Natural killer cell (primary cell): ENCODE data around the gene AICDA. TPM values are rescaled to one million over a fixed set of nuclear protein-coding genes. Genes with fewer than 3 reads are reported as not detected.
"Not testable (repeated sequence)": the region's sequence is repeated elsewhere in the genome, so short reads cannot be mapped to it uniquely, and the experiment has no call there.

Experiments
- ATAC-seq, 3 donors: fragments of 150-1000 bp in 2 of 3; fragments of 200-7000 bp in 1 of 3; cut with Tn5 transposase; 1 replicate in 1 of 3; 2 replicates in 2 of 3; pipeline ENCODE4 v1.10.0; 2021; ENCODE audit warnings: mild to moderate bottlenecking in 2 of 3, moderate library complexity in 2 of 3
- DNase-seq, 2 donors: peaks; one replicate each; pipeline versions ENCODE4 v3.0.0 to v3.0.0-alpha.2; 2013 to 2021; ENCODE audit warnings: mixed read lengths in 1 of 2
- H3K27ac ChIP-seq: one replicate; pipeline ENCODE4 v1.5.1; 2013; ENCODE audit warnings: mild to moderate bottlenecking, low read length
- H3K27me3 ChIP-seq: one replicate; pipeline ENCODE4 v1.6.1; 2013; ENCODE audit warnings: low read length; ENCODE audit not compliant: control insufficient read depth, insufficient read depth
- H3K36me3 ChIP-seq: one replicate; pipeline ENCODE4 v1.6.1; 2013; ENCODE audit warnings: low read length; ENCODE audit not compliant: control insufficient read depth, insufficient read depth
- H3K4me1 ChIP-seq: one replicate; pipeline ENCODE4 v1.6.1; 2013; ENCODE audit warnings: low read length; ENCODE audit not compliant: control insufficient read depth, insufficient read depth
- H3K4me3 ChIP-seq: one replicate; pipeline ENCODE4 v1.5.1; 2013; ENCODE audit warnings: low read length
- H3K9me3 ChIP-seq: one replicate; pipeline ENCODE4 v1.6.1; 2013; ENCODE audit warnings: low read length; ENCODE audit not compliant: control insufficient read depth, insufficient read depth
- H3K27ac Mint-ChIP-seq, 2 donors: one replicate each; pipeline ENCODE4 v1.8.0; 2022; ENCODE audit warnings: mild to moderate bottlenecking in 2 of 2, mixed read lengths in 2 of 2, moderate library complexity in 1 of 2
- H3K27me3 Mint-ChIP-seq, 2 donors: one replicate each; pipeline ENCODE4 v1.8.0; 2022; ENCODE audit warnings: low read depth in 2 of 2, mixed read lengths in 2 of 2
- H3K36me3 Mint-ChIP-seq: one replicate; pipeline ENCODE4 v1.8.0; 2022; ENCODE audit warnings: mixed read lengths
- H3K4me1 Mint-ChIP-seq, 2 donors: one replicate each; pipeline ENCODE4 v1.8.0; 2022; ENCODE audit warnings: mixed read lengths in 2 of 2
- H3K4me3 Mint-ChIP-seq: one replicate; pipeline ENCODE4 v1.8.0; 2022; ENCODE audit warnings: mild to moderate bottlenecking, moderate library complexity, mixed read lengths
- H3K9me3 Mint-ChIP-seq, 2 donors: one replicate each; pipeline ENCODE4 v1.8.0; 2022; ENCODE audit warnings: mixed read lengths in 2 of 2
- WGBS: methylation state at CpG from one replicate; pipeline ENCODE4 v1.1.7; 2013; ENCODE audit warnings: missing lambda C conversion rate; ENCODE audit not compliant: insufficient coverage; 5-methylcytosine and 5-hydroxymethylcytosine counted together
- intact Hi-C: fragments of 100-400 bp; cut with micrococcal nuclease; formaldehyde crosslinking; loops from one replicate; pipeline ENCODE4 v1.14.2; 2022
- total RNA-seq, 4 donors: library from RNA; stranded (reverse); fragments of 120-200 nt in 1 of 4; gene quantifications; one replicate each; pipeline versions ENCODE4 v1.2.3 to v1.2.4, GENCODE V29; 2013 to 2022
- TF ChIP-seq, protein P1 (sequence below): fragments of 200-600 bp; IDR thresholded peaks from one replicate; pipeline ENCODE4 v1.8.0; 2022; ENCODE audit warnings: antibody characterized with exemption

AICDA gene
- total RNA-seq, 3 donors from 2014 or later (not counting 1 experiment from before 2014, with no cell fraction given) = not detected

- no peak for ATAC-seq
- Histone ChIP-seq H3K27me3 (no peaks in the 10 kb centered on the region), H3K4me3 (no peak overlapping the region), H3K9me3 (no peaks in the 10 kb centered on the region), H3K4me1 (no peaks in the 10 kb centered on the region), H3K36me3 (no peaks in the 10 kb centered on the region), H3K27ac (no peak overlapping the region)
- peaks cover 0 to 5% of the 10 kb centered on the region in 2 donors for H3K27me3 Mint-ChIP-seq
- no peak for DNase-seq
- WGBS = 89% methylated on average over 2 of the region's 4 CpGs
- H3K9me3 Mint-ChIP-seq = no peaks in the 10 kb centered on the region
- TF ChIP-seq, protein P1, sequence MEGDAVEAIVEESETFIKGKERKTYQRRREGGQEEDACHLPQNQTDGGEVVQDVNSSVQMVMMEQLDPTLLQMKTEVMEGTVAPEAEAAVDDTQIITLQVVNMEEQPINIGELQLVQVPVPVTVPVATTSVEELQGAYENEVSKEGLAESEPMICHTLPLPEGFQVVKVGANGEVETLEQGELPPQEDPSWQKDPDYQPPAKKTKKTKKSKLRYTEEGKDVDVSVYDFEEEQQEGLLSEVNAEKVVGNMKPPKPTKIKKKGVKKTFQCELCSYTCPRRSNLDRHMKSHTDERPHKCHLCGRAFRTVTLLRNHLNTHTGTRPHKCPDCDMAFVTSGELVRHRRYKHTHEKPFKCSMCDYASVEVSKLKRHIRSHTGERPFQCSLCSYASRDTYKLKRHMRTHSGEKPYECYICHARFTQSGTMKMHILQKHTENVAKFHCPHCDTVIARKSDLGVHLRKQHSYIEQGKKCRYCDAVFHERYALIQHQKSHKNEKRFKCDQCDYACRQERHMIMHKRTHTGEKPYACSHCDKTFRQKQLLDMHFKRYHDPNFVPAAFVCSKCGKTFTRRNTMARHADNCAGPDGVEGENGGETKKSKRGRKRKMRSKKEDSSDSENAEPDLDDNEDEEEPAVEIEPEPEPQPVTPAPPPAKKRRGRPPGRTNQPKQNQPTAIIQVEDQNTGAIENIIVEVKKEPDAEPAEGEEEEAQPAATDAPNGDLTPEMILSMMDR = no peak
- peaks cover 3% of the 10 kb centered on the region in 2 donors for H3K4me1 Mint-ChIP-seq
- intact Hi-C loops = no loop called here
- no peak overlapping the region for H3K4me3 Mint-ChIP-seq
- no peak overlapping the region for H3K27ac Mint-ChIP-seq
- no peaks in the 10 kb centered on the region for H3K36me3 Mint-ChIP-seq
Observed at GRCh38 chr12:8638951-8639350, 26.3 kb upstream of the AICDA start.

DNA sequence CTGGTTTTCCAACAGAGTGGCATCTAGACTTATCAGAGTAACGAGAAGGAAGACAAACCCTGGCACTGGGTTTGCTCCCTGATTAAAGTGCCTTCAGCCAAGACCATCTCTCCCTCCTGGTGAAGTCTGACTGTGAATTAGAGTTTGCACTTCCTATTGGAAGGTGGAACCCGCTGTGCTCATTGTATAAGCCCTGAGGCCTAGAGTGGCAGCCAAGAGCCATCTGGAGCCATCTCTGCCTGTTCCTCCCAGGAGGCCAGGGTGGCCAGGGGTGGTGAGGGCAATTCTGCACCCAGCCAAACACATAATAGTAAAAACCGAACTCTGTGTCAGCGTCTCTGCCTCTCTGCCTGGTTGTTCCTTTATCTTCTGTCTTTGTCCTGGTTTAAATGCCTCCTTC, 25.0 kb upstream of the AICDA start:
- Histone ChIP-seq H3K4me1 (no peaks in the 10 kb centered on the region), H3K4me3 (no peak overlapping the region), H3K9me3 (no peaks in the 10 kb centered on the region), H3K27me3 (no peaks in the 10 kb centered on the region), H3K36me3 (no peaks in the 10 kb centered on the region), H3K27ac (no peak overlapping the region)
- intact Hi-C loops = no loop called here
- WGBS = 96% methylated on average over 4 of the region's 4 CpGs
- ATAC-seq = no peak
- TF ChIP-seq, protein P1 = no peak
- Mint-ChIP-seq H3K36me3 (no peaks in the 10 kb centered on the region), H3K27ac (no peak overlapping the region), H3K4me3 (no peak overlapping the region), H3K4me1 (no peaks in the 10 kb centered on the region), H3K9me3 (no peaks in the 10 kb centered on the region), H3K27me3 (peaks cover 0 to 5% of the 10 kb centered on the region in 2 donors)
- DNase-seq = no peak

DNA sequence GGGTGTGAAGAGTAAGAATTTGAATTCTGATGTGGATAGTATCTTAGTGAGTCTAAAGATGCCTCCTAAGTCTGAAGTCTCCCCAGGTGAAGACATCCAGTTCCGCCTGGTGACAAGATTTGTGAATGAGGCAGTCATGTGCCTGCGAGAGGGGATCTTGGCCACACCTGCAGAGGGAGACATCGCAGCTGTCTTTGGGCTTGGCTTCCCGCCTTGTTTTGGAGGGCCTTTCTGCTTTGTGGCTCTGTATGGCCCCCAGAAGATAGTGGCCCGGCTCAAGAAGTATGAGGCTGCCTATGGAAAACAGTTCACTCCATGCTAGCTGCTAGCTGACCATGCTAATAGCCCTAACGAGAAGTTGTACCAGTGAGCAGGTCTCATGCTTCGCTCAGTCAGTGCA, 24.6 kb upstream of the AICDA start:
- Histone ChIP-seq H3K4me3 (no peak overlapping the region), H3K36me3 (no peaks in the 10 kb centered on the region), H3K4me1 (no peaks in the 10 kb centered on the region), H3K27me3 (no peaks in the 10 kb centered on the region), H3K27ac (no peak overlapping the region), H3K9me3 (no peaks in the 10 kb centered on the region)
- Mint-ChIP-seq H3K27me3 (peaks cover 0 to 5% of the 10 kb centered on the region in 2 donors), H3K9me3 (no peaks in the 10 kb centered on the region), H3K4me3 (no peak overlapping the region), H3K36me3 (no peaks in the 10 kb centered on the region), H3K27ac (no peak overlapping the region), H3K4me1 (no peaks in the 10 kb centered on the region)
- 89% methylated on average over 7 of the region's 7 CpGs for WGBS
- intact Hi-C loops = no loop called here
- ATAC-seq (no peak), DNase-seq (no peak)
- TF ChIP-seq, protein P1 = no peak

- H3K27ac Mint-ChIP-seq = no peak overlapping the region
- no peaks in the 10 kb centered on the region for H3K36me3 Mint-ChIP-seq
- 72% methylated on average over 5 of the region's 5 CpGs for WGBS
- H3K9me3 ChIP-seq = no peaks in the 10 kb centered on the region
- H3K4me3 ChIP-seq = no peak overlapping the region
- H3K27me3 ChIP-seq = no peaks in the 10 kb centered on the region
- no peaks in the 10 kb centered on the region for H3K4me1 ChIP-seq
- H3K4me1 Mint-ChIP-seq = no peaks in the 10 kb centered on the region
- no peak for ATAC-seq
- no peak overlapping the region for H3K27ac ChIP-seq
- peaks cover 0 to 5% of the 10 kb centered on the region in 2 donors for H3K27me3 Mint-ChIP-seq
- intact Hi-C loops = no loop called here
- H3K9me3 Mint-ChIP-seq = no peaks in the 10 kb centered on the region
- TF ChIP-seq, protein P1 = no peak
- no peak for DNase-seq
- H3K4me3 Mint-ChIP-seq = no peak overlapping the region
- H3K36me3 ChIP-seq = no peaks in the 10 kb centered on the region
Observed at GRCh38 chr12:8636581-8636980, 23.9 kb upstream of the AICDA start.

- H3K27me3 Mint-ChIP-seq, H3K27ac ChIP-seq, H3K4me3 ChIP-seq, H3K9me3 Mint-ChIP-seq, H3K36me3 ChIP-seq, H3K27me3 ChIP-seq, H3K9me3 ChIP-seq, H3K4me1 ChIP-seq, H3K27ac Mint-ChIP-seq, H3K4me1 Mint-ChIP-seq, intact Hi-C loops, DNase-seq, H3K4me3 Mint-ChIP-seq, H3K36me3 Mint-ChIP-seq, ATAC-seq: not testable (repeated sequence)
- 80% methylated on average over 6 of the region's 8 CpGs for WGBS
Observed at GRCh38 chr12:8636007-8636346, 23.3 kb upstream of the AICDA start.
